Breast epithelium (tissue), 3 donors: Measurements from ENCODE around the gene FAM111A.

ENCODE experiments used
- CTCF ChIP-seq, 3 donors: fragments of 450-650 bp; IDR thresholded peaks; one replicate each; pipeline ENCODE4 v1.5.1; 2016 to 2017; ENCODE audit warnings: antibody characterized with exemption in 3 of 3, mild to moderate bottlenecking in 3 of 3, moderate library complexity in 3 of 3
- POLR2A ChIP-seq: fragments of 450-650 bp; IDR thresholded peaks from one replicate; pipeline ENCODE4 v1.6.1; 2016; ENCODE audit warnings: antibody characterized with exemption, mild to moderate bottlenecking, moderate library complexity
- POLR2AphosphoS5 ChIP-seq, 3 donors: sonication (generic); formaldehyde crosslinking; IDR thresholded peaks; one replicate each; pipeline ENCODE4 v1.6.1; 2017; ENCODE audit warnings: antibody characterized with exemption in 3 of 3

- TF ChIP-seq CTCF (IDR thresholded peaks at IDR 0.05) (no peak), POLR2A (no peak), POLR2AphosphoS5 (IDR thresholded peaks at IDR 0.05) (no peak)
Observed at GRCh38 chr11:59141673-59142460, 789 bp upstream of the FAM111A start.
